H54 (cell line): ENCODE results near the gene PRDM16.
A peak's percentile ranks its signal among the peaks of the same experiment; 100 is the strongest.

Experiments used
- DNase-seq: peaks from one replicate; pipeline ENCODE4 v3.0.0; 2011; ENCODE audit warnings: low spot score, mixed read lengths; ENCODE audit not compliant: insufficient read length
- FAIRE-seq: peaks from 3 replicates; lab custom pipeline; 2011; peaks lifted over from hg19 to GRCh38; lab: Jason Lieb, UNC
- POLR2A ChIP-seq: IDR thresholded peaks from 2 replicates; pipeline ENCODE4 v1.6.1; 2011; ENCODE audit warnings: low read depth, mild to moderate bottlenecking, low read length

Gene PRDM16

DNA sequence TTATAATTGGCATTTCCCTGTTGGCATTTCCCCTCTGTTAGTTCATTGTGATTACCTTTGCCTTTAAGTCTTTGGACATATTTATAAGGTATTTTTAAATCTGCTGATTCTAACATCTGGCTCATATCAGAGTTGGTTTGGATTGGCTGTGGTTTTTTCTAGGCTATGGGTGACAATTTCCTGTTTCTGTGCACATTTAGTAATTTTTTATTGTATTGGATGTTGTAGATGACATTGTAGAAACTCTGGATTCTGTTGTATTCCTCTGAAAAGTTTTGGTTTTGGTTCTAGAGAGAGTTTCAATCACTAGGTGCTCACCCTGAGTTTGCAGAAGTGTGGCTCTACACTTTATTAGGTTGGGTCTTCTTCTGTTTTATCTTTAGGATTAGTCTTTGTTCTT lies 275.4 kb downstream of the PRDM16 start:
- no peak for TF ChIP-seq POLR2A
- no peak for DNase-seq
- no peak for FAIRE-seq

DNA sequence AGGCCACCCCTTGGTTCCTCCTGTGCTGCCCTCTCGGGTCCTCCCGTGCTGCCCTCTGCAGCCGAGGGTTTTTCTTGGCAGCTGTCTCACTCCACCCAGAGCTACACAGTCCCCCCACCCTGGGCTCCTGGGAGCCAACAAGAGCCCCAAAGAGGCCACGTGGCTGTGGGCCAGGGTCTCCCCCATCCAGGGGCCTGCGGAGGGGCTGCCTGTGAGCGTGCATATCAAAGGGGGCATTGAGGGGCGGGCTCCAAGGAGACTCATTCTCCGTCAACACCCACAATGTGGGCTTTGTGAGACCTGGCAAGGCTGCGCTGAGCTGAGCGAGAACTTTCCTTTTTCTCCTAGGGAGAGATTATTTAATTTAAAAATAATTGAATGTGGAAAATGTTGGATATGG lies 276.8 kb downstream of the PRDM16 start:
- no peak for TF ChIP-seq POLR2A
- no peak for DNase-seq

DNA sequence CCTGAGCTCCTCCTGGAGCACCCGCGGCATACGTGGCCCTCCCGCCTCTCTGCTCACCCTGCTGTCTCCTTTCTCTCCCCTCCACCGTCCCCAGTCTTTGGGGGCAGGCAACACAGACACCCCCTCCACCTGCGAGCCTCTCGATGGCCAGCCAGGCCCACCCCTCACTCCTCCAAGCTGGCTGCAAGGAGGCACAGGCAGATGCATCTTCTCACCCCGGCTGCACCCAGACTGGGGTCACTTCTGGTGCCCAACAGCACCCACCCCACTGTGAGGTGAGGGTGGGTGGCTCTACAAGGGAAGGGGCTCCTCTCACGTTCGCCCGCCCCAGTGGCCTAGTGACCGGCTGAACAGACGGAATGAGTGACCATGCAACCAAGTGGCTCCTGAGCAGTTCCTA lies 277.5 kb downstream of the PRDM16 start:
- TF ChIP-seq POLR2A = no peak
- FAIRE-seq (no peak), DNase-seq (no peak)

More for the DNA sequence above, 276.8 kb downstream of the PRDM16 start:
- no peak for FAIRE-seq

DNA sequence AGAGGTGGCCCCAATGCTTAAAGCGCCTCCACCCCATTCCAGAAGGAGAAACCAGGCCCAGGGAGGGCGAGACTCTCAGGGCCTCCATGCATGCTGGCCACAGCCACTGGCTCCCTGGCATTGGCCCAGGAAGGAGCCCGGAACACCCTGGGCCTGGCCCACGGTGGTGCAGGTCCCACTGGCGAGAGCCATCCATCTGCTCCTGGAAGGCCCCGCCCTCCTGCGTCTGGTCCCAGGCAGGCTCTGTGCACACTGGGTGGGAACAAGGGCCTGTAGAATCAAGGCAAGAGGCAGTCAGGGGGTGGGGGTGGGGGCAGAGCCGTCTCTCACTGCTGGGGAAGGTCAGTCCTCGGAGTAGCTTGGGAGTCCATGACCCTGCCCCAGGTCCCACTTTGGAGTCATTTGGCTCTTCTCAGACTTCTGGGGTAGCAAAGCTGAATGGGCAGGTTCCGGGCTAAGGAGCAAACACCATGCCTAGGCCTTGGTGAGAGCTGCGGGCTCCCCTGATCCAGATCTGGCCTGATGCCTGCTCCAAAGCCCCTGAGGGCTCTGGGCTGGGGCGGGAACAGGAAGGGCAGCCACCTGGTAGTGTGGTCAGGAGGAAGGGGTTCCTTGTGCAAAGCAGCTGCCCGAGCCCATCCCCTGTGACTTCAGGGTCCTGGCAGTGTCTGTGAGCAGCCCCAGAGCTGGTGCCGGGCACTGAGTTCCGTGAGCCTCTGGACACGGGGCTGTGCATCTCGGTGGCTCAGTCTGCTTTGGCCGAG lies 278.4 kb downstream of the PRDM16 start:
- TF ChIP-seq POLR2A = no peak
- DNase-seq (no peak), FAIRE-seq (no peak)

DNA sequence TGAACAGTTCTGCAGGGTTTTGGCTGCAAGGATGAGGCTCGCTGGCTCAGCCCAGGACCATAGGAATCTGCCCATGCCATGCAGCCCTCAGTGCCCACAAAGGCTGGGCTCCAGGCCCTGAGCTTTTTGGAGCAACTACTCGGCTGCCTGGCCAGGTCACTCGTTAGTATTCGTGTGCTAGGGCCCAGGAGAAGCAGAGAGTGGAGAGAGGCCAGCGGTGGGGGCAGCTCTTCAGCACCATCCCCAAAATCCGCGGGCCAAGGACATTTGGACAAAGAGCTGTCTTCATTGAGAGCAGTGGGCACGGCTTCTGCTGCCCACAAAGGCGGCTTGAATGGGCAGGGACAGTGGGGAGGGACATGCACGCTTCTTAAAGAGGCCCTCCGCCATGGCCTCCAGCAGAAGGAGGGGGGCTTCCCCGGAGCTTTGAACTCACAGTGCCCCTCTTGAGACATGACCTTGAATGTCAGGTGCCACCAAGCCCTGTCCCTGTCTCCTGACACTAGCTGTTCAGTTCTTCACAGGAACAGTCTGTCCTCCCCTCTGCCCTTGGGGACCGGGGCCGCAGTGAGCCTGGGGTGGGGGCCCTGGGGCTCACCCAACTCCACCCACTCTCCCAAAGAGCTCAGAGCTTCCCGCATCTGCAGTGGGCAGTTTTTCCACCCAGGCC lies 279.3 kb downstream of the PRDM16 start:
- DNase-seq = no peak
- TF ChIP-seq POLR2A = no peak
- no peak for FAIRE-seq

DNA sequence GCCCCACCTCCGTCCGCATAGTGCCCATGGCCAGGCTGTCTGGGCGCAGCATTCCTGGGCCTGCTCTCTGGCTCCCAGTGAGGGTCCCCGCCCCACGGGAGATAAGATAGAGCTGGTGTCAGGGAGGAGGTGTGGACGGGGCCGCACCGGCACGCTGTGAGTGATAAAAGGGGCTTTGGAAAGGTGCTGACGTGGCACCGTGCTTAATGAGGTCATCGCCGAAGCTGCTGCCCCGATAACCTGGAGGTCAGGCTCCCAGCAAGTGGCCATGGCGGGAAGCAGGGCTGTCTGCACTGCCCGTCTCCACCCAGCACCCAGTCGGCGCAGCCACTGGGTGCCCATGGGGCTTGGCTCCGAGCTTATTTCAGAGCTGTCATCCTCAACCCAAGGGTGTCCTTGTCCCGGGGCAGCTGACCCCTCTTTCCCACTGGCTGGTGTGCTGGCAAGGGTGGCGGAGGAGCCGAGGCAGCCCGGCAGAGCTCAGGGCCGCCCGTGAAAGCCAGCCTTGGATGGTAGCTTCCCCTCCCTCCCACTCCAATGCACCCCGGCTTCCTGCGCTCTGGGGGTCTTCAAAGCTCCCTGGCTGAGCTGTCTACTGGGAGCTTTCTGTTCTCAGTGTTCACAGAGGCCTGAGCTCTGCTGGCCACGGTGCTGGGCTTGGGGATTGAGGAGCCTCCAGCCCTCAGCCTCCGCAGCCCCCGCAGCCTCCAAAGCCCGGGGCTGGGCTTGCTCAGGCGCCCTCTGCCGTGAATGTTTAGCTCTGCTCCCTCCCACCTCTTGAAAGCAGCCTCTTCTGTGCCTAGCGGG lies 280.4 kb downstream of the PRDM16 start:
- no peak for TF ChIP-seq POLR2A
- DNase-seq (no peak), FAIRE-seq (no peak)

DNA sequence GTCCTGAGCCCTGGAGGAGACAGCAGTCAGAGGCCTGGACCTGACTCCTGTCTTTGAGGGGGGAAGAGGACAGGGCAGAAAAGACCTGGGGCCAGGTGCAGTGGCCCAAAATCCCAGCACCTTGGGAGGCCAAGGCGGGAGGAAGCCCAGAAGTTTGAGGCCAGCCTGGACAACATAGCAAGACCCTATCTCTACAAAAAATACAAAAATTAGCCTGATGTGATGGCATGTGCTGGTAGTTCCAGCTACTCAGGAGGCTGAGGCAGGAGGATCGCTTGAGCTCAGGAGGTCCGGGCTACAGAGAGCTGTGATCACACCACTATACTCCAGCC lies 280.9 kb downstream of the PRDM16 start:
- FAIRE-seq (no peak), DNase-seq (no peak)
- TF ChIP-seq POLR2A = no peak

DNA sequence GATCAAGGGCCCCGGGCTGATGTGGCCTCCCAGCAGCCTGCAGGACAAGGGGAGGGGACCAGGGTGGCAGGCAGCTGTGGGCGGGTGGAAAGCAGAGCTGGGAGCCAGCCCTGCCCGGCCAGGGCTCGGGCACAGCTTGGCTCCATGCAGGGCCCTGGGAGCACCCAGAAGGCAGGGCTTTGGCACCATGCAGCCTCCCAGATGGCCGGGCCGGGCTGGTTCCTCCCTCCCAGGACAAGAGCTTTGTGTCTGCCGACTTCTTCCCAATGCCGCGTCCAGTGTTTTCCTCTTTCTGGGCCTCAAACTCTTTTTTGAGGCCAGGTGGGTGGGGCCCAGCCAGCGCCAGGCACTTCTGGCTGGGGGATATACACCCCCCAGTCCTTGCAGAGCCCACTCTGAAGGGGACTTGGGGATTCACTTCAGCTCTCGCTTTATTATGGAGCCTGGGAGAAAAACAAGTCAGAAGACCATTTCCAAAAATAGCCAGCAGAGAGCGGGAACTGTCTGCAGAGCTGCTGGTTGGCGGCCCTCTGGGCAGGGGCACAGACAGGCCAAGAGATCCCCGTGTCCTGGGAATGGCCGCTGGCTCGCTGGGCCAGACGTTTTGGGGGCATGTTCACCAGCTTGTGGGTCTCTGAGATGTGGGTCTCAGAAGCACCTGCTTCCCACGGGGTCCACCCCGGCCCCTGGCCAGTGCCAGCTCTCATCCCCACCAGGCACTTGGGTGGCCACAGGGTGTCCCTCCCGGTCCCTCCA lies 281.7 kb downstream of the PRDM16 start:
- no peak for FAIRE-seq

DNA sequence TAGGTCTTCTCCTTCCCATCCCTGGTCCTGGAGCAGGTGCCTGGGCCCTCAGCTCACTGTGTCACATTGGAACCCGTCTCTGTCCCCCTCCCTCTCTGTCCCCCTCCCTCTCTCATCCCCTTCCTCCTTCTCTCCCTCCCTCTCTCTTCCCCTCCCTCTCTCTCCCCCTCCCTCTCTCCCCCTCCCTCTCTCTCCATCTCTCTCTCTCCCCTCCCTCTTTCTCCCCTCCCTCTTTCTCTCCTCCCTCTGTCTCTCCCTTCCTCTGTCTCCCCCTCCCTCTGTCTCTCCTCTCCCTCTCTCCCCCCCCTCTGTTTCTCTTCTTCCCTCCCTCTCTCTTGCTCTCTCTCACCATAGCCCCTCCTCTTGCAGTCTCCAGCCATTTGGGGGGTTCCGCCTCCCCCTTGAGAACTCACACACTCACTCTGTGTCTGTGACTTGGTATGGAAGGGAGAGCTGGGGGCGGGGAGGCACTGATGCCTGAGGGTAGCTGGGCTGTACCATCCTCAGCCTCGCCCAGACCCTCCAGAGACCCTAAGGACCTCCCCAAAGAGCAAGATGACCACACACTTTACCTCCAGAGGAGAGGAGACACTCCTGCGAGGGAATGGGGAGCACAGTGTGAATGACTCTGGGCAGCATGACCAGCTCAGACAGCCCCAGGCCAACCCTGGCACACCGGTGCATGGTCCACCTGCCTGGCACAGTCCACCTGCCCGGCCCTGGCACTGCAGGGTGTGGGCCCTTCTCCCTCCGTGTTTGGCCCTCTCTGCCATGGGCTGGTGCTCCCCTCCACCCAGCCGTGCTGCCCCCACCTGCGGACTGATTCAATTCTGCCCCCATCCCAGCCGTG lies 282.7 kb downstream of the PRDM16 start:
- TF ChIP-seq POLR2A = no peak
- no peak for FAIRE-seq
- DNase-seq = no peak

More for the DNA sequence above, 281.7 kb downstream of the PRDM16 start:
- TF ChIP-seq POLR2A = no peak
- no peak for DNase-seq

DNA sequence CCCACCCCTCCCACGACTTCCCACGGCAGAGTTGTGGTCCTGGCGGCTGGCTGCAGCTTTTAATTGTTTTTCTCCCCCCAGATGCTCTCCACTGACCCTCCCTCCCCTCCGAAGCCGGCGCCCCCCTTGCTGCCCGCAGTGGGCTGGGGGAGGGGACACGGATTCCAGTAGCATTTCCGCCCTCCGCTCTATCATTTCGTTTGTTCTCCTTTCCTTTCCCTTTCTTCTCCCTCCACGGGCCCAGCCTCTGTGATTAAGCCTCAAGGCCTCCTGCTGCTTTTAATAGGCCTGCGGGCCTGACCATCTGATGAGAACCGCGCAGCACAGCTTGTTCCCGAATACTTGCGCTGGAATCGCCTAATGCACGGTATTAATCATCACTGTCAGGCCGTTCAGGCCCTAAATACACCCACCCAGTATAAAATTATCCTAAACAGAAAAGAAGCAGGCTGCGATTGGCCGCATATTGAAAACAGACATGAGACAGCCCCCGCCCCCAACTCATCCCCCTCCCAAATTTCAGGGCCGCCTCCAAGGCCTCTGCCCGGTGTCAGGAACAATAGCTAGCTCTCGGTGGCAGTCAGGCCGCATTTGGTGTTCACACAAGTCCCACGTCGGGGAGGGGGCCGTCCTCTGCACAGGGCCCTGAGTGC lies 283.4 kb downstream of the PRDM16 start:
- DNase-seq (peak; percentile 63), FAIRE-seq (no peak)
- TF ChIP-seq POLR2A = no peak

DNA sequence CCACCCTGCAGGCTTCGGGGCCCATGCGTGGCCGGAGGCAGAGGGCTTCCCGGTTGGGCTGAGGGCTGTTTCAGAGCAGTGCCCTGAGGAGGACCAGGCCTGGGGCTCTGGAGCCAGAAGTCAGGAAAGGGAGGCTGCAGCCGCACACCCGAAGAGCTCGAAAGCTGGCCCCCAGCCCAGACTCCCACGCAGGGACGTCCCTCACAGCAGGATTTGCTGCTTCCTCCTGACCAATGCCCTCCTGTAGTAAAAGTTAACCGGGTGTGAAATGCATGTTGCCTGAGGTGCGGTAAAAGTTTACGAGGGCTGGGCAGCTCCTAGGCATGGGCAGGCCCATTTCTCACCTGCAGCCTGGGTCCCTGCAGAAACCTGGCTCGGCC lies 283.9 kb downstream of the PRDM16 start:
- DNase-seq = no peak
- FAIRE-seq = no peak
- TF ChIP-seq POLR2A = no peak

DNA sequence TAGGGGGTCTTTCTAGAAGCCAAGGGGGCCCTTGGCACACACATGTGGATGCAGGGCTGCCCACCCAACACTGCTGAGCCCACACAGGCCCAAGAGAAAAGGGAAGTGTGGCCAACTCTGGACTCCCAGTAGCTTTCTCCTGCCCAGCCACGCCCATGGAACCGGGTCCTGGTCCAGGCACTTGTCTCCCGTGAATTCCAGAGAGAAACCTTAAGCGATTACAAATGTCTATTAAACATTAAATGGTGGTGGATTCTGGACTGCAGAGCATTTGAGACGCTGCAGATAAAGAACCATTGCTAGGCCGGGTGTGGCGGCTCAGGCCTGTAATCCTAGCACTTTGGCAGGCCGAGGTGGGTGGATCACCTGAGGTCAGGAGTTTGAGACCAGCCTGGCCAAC lies 284.9 kb downstream of the PRDM16 start:
- no peak for FAIRE-seq
- no peak for DNase-seq
- TF ChIP-seq POLR2A = no peak

DNA sequence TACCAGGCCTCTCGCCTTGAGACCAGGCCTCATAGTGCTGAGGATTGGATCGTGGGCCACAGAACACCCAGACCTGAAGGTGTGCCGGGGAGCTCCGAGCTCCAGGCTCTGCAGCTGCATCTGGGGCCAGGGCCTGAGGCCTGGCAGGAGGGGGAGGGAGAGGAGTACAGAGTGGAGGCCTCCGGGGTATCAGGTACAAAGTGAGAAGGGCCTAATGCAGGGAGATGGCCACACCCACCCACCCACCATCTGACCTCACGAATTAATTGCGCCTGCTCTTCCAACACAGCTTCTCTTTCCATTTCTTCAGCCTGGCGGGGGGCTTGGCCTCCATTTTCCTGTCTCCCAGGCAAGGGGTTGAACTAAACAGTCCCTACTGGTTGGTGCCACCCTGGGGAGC lies 286.1 kb downstream of the PRDM16 start:
- DNase-seq = no peak
- no peak for FAIRE-seq
- no peak for TF ChIP-seq POLR2A
